Osteocyte (in vitro differentiated cells): ENCODE data around the gene HAGHL. TPM values are rescaled to one million over a fixed set of nuclear protein-coding genes. Genes with fewer than 3 reads are reported as not detected.
A peak's percentile ranks its signal among the peaks of the same experiment; 100 is the strongest.

Experiments used
- DNase-seq: peaks from one replicate; pipeline ENCODE4 v3.0.0; 2021; ENCODE audit warnings: mixed read lengths; ENCODE audit not compliant: unreplicated experiment; ENCODE audit errors: extremely low spot score
- H3K27ac Mint-ChIP-seq: one replicate; pipeline ENCODE4 v1.8.0; 2021; ENCODE audit warnings: mild to moderate bottlenecking, mixed read lengths; ENCODE audit not compliant: unreplicated experiment
- H3K27me3 Mint-ChIP-seq: one replicate; pipeline ENCODE4 v1.8.0; 2021; ENCODE audit warnings: mixed read lengths; ENCODE audit not compliant: unreplicated experiment
- H3K36me3 Mint-ChIP-seq: one replicate; pipeline ENCODE4 v1.8.0; 2021; ENCODE audit warnings: mixed read lengths; ENCODE audit not compliant: unreplicated experiment
- H3K4me1 Mint-ChIP-seq: one replicate; pipeline ENCODE4 v1.8.0; 2021; ENCODE audit warnings: mixed read lengths; ENCODE audit not compliant: unreplicated experiment
- H3K4me3 Mint-ChIP-seq: one replicate; pipeline ENCODE4 v1.8.0; 2021; ENCODE audit warnings: mild to moderate bottlenecking, moderate library complexity, mixed read lengths; ENCODE audit not compliant: unreplicated experiment
- H3K9me3 Mint-ChIP-seq: one replicate; pipeline ENCODE4 v1.8.0; 2021; ENCODE audit warnings: mixed read lengths; ENCODE audit not compliant: unreplicated experiment
- total RNA-seq: library from RNA; stranded (reverse); gene quantifications from 2 replicates; pipeline ENCODE4 v1.2.1, GENCODE V29; 2021
- TF ChIP-seq, protein P1 (sequence below): fragments of 200-600 bp; sonication (generic); IDR thresholded peaks from 2 replicates; pipeline ENCODE4 v1.5.0; 2021; ENCODE audit warnings: antibody characterized with exemption, mild to moderate bottlenecking, moderate library complexity

HAGHL gene
- total RNA-seq, 1 donor from 2014 or later: 17.3 TPM

DNA sequence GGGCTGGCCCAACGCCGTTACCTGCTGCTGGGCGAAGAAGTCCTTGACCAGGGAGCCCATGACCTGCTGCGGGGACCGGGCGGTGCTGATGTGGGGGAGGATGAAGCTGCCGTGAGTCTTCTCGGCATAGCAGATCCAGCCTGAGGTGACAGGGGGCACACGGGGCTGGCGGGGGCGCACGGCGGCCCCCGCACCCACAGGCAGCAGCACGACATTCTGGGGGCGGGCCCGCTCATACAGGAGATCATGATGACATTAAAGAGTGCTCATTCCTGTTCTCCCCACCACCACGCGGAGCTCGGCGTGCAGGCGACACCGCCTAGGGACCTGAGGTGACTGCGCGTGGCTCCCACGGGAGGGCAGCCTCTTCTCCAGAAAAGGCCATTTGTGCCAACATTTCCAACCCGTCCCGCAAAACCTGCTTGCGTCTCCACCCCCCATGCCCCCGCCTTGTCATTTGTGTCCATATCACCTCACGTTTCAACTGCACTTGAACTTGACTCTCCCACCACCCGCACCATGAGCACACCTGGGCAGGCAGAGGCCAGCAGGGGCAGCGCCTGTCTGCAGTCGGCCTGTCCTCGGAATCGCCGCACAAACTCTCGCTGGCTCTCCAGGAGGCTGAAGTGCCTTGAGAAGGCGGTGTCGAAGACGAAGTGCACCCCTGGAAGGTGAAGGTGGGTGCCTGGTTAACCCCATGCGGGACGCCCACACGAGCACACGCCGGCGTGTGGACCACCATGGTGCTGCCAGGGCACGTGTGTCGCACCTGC, 7.5 kb downstream of the HAGHL start:
- TF ChIP-seq, protein P1, sequence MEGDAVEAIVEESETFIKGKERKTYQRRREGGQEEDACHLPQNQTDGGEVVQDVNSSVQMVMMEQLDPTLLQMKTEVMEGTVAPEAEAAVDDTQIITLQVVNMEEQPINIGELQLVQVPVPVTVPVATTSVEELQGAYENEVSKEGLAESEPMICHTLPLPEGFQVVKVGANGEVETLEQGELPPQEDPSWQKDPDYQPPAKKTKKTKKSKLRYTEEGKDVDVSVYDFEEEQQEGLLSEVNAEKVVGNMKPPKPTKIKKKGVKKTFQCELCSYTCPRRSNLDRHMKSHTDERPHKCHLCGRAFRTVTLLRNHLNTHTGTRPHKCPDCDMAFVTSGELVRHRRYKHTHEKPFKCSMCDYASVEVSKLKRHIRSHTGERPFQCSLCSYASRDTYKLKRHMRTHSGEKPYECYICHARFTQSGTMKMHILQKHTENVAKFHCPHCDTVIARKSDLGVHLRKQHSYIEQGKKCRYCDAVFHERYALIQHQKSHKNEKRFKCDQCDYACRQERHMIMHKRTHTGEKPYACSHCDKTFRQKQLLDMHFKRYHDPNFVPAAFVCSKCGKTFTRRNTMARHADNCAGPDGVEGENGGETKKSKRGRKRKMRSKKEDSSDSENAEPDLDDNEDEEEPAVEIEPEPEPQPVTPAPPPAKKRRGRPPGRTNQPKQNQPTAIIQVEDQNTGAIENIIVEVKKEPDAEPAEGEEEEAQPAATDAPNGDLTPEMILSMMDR: no peak
- H3K36me3 Mint-ChIP-seq: peaks cover 12% of the 10 kb centered on the region
- peaks cover 4% of the 10 kb centered on the region for H3K4me1 Mint-ChIP-seq
- no peak overlapping the region for H3K27ac Mint-ChIP-seq
- H3K27me3 Mint-ChIP-seq: no peaks in the 10 kb centered on the region
- no peak overlapping the region for H3K4me3 Mint-ChIP-seq
- H3K9me3 Mint-ChIP-seq: no peaks in the 10 kb centered on the region
- peak; percentile 82 for DNase-seq

DNA sequence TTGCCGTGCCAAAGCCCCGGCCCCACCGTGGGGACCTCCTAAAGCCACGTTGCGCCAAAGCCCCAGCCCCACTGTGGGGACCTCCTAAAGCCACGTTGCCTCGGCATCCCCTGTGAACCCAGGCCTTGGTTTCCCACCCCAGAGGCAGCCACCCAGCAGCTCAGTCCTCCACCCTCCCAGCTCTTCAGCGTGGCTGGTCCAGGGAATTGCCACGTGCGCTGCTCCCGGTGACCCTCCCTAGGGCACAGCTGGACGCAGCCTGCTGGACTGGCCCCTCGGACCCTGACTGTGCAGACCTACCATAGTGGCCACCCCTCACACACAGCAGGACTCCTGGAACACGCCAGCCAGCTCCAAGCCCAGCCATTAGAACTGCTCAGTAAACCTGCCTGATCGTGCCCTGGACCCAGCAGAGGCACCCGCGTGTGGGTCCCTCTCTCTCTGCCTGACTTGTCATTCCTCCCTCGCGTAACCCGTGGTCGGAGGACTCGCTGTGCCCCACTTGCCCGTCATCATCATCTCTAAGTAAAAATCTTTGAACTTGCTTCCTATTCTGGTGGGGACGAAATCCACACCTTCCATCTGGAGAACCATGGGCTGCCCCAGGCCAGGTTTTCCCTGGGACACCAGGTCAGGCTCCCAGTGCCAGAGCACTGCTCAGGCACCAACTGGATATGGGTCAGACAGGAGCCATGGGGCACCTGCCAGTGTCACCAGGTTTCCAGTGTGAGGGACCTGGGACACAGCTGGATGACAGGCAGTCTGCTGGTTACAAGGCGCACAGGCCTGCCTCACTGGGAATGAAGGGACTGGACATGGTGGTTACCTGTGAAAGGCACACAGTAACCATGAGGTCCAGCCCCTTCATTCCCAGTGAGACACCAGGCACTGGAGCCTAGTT, 8.3 kb downstream of the HAGHL start:
- peaks cover 8% of the 10 kb centered on the region for H3K4me1 Mint-ChIP-seq
- DNase-seq: no peak
- no peak overlapping the region for H3K4me3 Mint-ChIP-seq
- peaks cover 12% of the 10 kb centered on the region for H3K36me3 Mint-ChIP-seq
- H3K27ac Mint-ChIP-seq: no peak overlapping the region
- H3K9me3 Mint-ChIP-seq: no peaks in the 10 kb centered on the region
- TF ChIP-seq, protein P1: no peak
- no peaks in the 10 kb centered on the region for H3K27me3 Mint-ChIP-seq

DNA sequence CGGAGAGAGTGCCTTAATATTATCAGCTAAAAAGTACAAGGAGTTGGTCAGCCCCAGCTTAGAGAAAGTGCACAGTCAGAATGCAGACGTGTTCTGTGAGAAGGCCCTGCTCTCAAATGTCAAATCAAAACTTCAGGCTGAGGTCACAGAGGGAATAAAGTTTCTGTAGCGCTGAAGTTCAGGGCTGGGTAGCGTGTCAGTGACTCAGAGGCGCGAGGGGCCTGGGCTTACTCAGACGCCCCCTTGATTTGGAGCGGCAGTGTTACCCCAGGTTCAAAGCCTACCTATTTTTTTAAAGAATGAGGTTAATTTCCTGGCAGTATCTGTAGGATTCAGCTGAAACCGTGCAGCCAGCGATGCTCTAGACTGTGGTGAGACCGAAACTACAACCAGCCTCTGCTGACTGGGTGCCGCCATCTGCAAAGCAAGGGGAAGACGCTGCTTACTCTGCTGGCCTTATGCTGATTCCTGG, 9.1 kb downstream of the HAGHL start:
- peaks cover 8% of the 10 kb centered on the region for H3K4me1 Mint-ChIP-seq
- no peak for DNase-seq
- H3K36me3 Mint-ChIP-seq: peaks cover 12% of the 10 kb centered on the region
- no peak overlapping the region for H3K27ac Mint-ChIP-seq
- TF ChIP-seq, protein P1: no peak
- no peaks in the 10 kb centered on the region for H3K27me3 Mint-ChIP-seq
- H3K4me3 Mint-ChIP-seq: no peak overlapping the region
- H3K9me3 Mint-ChIP-seq: no peaks in the 10 kb centered on the region

DNA sequence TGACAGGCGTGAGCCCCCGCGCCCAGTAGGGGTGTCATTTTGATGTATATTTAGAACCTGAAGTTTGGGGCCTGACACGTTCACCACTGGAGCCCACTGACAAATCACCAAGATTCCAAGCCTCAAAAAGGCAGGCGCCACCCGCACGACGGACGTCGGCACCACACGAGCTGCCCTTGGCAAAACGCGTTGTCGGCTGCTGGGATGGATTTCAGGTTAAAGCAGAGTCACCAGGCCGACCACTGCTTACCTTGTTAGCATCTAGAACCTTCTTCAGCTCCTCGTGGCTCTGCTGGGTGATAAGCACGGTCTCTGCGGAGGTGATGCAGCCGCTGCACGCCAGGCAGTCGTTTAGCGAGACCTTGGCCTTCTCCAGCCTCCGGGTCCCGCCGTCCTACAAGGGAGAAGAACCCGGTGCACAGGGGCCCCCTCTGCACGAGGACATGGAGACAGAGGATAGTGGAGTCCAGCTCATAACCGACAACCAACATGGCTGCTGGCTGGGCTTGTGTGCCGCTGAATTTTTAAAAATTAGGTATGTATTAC, 10.1 kb downstream of the HAGHL start:
- Mint-ChIP-seq H3K4me3 (no peak overlapping the region), H3K9me3 (no peaks in the 10 kb centered on the region), H3K27me3 (no peaks in the 10 kb centered on the region), H3K4me1 (peaks cover 8% of the 10 kb centered on the region), H3K27ac (no peak overlapping the region), H3K36me3 (peaks cover 12% of the 10 kb centered on the region)
- peak; percentile 82 for DNase-seq
- TF ChIP-seq, protein P1: no peak
